SKM-1 (cell line): Measurements from ENCODE around the gene MAB21L4.

Experiments
- DNase-seq: peaks from one replicate; lab custom pipeline; 2025; ENCODE audit not compliant: unreplicated experiment; lab: John Stamatoyannopoulos, UW

MAB21L4 gene

DNA sequence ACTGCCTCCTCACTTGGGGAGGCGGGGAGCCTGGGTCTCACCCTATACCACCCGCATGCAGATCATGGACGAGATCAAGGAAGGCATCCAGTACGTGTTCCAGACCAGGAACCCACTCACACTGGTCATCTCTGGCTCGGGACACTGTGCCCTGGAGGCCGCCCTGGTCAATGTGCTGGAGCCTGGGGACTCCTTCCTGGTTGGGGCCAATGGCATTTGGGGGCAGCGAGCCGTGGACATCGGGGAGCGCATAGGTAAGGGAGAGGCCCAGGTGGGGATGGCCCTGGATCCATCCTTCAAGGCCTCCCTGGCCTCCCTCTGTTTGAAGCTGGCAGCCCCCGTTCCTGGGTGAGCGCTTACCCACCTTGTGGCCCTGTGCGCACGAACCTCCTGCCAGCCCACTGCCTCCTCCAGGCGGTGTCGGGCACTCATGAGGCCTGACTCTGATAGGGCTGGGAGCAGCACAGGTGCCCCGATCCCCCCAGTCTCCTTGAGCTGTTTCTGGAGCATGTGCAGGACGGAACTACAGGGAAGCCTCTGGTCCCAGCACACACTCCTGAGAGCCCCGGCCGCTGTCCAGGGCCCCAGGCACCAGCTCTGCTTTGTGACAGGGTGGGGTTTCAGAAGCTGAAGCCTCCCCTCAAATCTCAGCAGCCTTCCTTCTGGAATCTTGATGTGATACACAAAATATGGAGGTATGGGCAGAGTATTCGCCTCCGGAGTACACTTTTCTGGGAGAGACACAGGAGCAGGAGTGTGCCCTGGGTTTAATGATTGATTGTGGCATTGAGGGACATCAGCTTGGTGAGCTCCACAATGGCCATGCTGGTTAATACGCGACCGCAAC, 26.6 kb downstream of the MAB21L4 start:
- no peak for DNase-seq

DNA sequence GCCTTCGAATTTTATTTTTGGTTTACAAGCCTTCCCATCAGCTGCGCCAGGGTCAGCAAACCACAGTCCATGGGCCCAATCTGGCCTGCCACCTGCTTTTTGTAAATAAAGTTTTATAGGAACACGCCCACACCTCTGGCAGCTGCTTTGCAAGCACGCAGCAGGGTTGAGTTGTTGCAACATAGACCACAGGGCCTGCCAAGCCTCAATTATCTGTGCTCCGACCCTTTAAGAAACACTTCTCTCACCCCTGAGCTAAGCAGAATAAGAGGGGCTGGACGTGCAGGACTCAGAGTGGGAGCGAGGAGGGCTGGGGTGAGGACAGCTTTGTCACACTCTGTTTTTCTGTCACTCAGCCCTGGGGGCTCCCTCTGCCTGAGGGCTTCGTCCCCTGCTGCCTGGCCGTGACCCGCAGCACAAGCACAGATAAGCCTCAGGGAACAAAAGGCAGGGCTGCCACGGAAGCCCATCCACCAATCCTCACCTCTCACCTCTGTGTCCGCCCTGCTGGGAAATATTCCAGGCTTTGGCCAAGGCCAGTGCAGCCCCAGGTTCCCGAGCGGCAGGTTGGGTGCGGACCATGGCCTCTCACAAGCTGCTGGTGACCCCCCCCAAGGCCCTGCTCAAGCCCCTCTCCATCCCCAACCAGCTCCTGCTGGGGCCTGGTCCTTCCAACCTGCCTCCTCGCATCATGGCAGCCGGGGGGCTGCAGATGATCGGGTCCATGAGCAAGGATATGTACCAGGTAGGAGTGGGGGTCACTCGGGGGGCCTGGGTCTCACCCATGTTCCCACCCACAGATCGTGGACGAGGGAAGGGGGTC, 27.5 kb downstream of the MAB21L4 start, which contains the start of gene AGXT:
Gene AGXT, plus strand, starts transcription at position 539 of the 823 bp plus-strand sequence. Its CDS starts 42 bp downstream, at position 581.
- no peak for DNase-seq

DNA sequence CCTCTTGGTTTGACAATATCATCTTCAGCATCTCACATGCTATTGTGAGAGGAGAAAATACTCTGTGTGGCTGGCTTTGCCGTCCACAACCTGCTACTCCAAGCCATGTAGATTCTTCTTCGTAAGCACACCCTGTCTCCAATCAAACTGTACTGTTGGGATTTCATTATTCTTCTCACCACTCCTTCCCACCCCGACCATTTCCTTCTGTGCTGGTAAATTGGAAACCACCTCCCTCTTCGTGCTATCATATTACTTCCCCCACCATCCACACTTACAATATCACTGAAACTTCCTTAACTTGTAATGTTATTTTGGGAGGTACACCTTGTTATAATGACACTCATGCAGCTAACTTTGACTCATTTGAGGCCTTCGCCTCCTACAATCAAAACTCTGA, 30.6 kb downstream of the MAB21L4 start:
- DNase-seq: no peak

DNA sequence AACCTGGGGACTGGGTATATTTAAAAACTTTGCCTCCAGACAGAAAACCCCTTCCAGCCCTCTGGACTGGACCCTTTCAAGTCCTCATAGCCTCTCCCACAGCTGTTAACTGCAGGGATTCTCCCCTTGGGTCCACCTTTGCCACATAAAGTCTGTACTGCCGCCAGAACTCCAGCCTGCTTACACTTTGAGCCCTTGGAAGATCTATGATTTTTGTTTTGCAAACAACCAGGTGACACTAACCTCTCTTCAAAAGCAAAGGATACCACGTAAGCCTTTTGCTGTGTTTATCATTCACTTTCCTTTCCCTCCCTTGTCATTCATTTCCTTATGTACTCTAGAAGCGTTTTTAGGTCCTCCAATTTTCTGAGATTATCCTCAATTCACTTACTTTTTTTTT, 31.5 kb downstream of the MAB21L4 start:
- DNase-seq: no peak

DNA sequence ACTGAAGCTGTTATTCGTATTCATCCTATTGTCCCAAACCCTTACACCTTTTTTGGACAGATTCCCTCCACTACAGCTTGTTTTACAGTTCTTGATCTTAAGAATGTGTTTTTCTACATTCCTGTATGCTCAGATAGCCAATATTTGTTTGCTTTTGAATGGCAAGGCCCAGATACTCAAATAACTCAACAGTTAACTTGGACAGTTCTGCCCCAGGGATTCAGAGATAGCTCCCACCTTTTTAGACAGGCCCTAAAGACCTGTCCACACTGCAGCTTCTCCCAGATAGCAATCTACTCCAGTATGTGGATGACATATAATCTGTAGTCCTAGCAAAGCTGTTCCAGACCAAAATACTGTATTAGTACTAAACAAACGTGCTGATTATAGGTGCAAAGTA, 34.4 kb downstream of the MAB21L4 start:
- no peak for DNase-seq

DNA sequence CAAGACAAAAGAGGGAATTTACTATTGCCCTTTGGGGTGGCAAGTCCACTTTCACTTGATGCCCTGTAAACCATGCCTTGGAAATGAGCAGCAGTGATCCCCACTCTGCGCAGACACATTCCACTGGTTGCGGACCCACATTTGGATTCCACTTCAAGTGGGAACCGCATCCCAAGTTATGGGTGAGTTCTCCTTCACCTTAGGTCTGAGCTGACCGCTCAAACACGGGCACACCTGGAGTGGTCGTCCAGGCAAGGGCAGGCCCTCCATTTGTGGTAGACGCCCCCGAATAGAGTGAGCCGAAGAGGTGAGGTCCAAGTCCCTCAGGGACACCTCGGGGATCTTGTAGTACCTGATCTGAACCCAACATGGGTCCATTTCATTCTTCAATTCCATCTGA, 37.1 kb downstream of the MAB21L4 start:
- no peak for DNase-seq

DNA sequence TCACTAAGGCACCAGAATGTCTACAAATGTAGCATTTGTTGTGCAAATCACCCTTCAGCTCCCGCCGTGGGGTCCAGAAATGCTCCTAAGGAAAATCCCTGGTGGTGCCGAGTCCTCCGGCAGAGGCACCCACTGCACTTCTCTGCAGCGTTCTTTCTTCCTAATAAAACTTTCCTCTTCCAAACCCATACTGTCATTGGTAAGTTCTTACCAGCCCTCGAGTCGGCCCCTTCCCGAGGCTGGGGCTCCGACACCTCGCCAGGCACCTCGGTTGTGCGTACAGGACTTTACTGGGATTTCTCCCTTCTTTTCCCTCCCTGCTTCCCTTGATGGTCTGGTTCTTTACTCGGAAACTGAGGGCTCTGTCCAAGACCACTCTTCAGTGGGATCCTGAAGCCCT, 37.6 kb downstream of the MAB21L4 start:
- no peak for DNase-seq

DNA sequence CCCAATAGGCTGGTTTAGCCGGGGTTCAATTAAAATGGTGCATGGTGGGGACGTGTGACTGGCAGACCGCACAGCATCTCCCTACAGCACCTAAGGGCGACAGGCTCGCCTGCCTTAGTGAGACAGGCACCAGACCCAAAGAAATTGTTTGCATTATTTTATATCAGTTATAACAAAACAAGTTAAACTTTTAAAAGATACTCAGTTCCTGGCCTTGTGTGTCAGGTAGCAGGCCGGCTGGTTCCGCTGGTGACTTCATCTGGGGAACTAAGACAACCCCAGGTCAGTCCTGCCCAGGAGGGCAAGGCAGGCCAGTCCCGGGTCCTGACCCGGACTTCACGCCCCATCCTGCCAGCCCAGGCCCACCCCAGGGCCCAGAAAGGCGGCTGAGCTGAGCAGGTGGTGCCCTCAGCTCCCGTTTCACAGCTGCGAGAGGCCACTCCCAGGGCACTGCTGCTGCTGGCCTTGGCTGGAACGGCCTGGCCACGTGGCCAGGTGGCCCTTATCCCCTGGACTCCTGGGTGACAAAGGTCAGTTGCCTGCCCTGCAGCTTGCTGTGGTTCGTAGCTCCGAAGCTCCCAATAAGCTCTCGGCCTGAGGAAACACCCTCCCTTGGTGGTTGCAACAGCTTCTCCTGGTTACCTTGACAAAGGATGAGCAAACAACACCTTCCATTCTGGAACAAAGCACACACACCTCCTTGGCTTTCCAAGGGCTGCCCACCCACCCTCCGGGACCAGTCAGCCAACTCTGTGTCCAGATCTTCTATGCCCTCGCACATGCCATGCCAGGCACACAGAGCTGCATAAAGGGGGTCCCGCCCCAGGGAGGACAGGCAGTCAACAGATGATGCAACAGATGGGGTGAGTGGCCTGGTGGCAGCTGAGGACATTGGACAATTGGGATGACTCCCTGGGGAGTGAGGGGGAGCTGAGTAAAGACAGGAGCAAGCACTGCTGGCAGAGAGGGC, 38.6 kb downstream of the MAB21L4 start:
- no peak for DNase-seq

DNA sequence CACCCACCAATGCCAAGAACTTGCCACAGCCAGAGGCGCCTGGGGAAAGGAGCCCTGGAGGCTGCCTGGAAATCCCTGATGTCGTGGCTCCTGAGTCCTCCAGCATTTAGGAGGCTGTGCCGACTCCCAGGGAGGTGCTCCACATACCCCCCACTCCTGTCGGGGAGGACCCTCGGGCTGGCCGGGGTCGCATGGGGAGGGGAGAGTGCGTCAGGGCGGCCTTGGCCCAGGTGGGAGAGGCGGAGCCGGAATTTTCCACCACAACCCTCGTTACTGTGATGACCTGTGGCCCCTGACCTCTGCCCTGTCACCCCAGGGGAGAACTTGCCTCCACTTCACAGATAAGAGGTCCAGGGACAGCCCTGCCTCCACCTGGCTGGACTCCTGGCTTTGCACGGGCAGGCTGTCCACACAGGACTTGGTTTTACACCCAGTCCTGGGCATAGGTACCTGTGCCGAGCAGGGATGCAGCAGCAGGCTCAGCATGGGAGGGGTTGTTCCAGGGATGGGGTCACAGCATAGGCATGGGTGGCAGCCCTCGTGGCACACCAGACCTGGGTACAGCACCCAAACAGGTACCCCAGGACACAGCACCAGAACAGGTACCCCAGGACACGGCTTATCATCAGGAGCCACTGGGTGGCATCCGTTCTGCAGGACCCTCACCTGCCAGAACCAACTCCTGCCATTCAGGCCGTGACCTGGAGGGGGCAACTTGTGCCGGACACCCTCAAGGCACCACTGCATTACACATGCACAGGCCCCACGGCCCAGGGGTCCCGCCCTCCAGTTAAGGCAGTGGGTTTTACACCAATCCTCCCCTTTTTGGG, 39.6 kb downstream of the MAB21L4 start:
- no peak for DNase-seq

DNA sequence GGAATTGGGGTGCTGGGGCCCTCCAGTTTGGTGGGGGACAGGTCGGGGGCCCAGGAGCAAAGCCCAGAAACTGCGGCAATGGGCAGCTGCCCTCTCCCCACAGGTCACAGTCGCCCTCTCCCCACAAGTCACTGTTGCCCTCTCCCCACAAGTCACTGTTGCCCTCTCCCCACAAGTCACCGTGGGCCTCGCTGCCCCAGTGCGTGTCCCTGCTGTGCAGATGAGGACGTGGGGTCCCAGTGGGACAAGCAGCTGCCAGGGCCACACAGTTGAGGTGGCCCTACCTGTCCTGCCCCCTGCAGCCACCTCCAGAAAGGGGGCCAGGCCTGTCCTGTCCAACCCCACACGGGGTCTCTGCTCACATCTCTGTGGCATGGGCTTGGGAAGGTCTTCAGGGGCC, 40.3 kb downstream of the MAB21L4 start:
- DNase-seq: no peak

DNA sequence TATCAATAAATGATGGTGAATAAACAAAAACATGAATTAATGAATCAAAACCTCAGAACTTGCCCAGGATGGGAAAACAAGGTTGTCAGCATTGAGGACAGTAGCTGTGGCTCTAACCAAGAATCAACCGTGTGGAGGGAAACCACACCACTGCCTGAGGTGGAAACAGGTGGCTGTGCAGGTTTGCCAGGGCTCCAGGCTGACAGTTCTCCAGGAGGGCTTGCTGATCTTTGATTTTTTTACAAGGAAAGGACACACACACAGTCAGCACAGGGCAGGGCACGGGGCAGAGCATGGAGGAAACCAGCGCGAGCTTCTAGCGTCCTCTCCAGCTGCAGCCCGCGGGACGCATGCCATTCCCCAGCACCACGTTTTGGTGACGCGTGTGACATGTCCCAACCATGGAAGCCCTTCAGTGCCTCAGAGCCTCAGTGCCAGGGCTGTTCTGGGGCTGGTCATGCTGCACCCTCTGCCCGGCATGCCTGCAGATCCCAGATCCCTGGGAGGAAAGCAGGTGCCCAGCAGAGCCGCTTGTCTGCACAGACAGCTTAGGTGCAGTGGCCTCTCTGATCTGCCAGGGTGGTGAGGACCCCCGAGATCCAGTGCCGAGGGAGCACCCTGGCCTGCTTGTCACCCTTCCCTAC, 43.2 kb downstream of the MAB21L4 start:
- DNase-seq: no peak

DNA sequence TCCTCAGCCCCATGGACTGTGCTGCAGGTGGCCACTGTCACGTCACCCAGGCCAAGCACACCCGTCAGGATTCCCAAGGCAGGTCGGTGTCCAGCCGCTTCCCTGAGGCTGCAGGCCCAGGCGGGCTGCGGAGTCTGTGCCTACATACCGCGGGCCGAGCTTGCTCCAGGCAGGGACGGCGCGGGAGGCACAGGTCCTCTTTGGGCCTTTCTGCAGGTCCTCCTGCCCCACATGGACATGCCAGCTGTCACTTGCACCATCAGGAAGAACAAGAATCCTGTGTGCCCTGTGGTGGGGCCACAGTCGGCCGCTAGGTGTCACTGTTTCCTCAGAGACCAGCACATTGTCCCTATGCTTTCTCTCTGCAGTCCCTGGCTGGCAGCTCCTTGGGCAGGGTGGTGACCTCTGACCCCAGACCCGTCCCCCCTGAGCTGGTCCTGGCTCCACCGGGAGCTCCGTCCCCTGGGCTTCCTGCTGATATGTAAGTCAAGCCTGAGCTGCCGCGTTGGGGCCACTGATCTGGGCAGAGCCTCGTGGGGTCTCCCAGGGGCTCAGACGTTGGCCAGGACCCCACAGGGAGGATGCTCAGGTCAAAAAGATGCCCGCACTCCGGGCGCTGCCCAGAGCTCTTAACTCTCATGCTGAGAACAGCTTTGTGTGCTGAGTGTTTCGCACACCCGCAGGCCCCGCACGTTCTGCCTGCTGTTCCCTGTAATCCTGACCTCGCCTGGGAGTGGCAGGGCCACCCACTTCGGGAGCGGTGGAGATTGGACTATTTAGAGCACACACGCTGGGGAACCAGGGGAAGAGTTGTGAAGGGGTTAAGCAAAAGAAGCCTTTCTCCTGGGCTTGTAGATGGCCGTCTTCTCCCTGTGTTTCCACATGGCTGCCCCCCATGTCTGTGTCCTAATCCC, 44.6 kb downstream of the MAB21L4 start:
- peak; percentile 18 for DNase-seq

DNA sequence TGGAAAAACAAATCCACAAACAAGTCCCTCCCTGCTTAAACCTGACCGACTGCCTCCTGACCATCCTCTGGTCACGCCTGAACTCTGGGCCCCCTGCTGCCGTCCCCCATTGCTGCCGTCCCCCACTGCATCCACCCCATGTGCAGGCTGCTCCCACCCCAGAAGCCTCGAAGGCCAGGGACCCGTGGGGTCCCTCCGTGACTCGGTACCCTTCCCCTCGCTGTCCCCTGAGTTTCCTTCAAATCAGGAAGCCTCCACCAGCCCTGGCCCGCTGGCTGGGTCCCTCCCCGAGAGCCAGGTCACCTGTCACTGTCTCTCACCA, 45.2 kb downstream of the MAB21L4 start:
- DNase-seq: no peak

DNA sequence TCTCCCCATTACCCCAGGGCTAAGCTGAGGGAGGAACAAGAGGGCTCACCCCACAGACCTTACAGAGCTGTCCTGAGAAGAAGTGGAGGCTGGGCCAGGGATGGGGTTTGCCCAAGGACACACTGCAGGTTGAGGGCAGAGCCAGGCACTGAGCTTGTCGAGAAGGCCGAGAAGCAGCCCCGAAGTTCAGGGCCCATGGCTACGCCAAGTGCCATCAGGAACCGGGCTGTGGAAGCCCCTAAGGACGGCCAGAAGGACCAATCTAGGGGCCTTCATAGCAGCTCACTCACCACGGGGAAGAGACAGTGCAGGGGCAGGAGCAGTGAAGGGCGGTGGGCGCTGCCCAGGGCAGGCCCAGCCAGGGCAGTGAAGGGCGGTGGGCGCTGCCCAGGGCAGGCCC, 45.9 kb downstream of the MAB21L4 start:
- no peak for DNase-seq

DNA sequence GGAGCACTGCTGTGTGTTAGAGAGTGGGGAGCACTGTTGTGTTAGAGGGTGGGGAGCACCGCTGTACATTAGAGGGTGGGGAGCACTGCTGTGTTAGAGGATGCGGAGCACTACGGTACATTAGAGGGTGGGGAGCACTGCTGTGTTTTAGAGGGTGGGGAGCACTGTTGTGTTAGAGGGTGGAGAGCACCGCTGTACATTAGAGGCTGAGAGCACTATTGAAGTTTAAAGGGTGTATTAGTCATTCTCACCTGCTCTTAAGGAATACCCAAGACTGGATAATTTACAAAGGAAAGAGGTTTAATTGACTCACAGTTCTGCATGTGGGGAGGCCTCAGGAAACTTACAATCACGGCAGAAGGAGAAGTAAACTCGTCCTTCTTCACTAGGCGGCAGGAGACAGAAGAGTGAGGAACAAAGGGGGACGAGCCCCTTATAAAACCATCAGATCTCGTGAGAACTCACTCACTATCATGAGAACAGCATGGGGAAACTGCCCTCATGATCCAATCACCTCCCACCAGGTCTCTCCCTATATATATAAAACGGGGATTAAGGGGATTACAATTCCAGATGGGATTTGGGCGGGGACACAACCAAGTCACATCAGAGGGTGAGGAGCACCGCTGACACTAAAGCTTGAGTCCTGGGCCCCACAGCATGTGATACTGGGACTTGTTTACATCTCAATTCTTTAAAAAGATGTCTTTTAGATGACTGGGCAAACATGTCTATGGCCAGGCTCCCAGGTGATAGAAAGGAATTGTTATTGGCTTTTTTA, 46.9 kb downstream of the MAB21L4 start:
- DNase-seq: no peak

DNA sequence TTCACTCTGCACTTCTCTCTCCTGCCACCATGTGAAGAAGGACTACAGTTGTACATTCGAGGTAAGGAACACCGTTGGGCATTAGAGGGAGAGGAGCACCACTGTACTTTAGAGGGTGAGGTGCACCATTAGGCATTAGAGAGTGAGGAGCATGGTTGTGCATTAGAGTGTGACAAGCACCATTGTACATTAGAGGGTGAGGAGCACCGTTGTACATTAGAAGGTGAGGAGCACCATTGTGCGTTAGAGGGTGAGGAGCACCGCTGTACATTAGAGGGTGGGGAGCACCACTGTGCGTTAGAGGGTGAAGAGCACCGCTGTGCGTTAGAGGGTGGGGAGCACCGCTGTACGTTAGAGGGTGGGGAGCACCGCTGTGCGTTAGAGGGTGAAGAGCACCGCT, 48.1 kb downstream of the MAB21L4 start:
- DNase-seq: no peak

DNA sequence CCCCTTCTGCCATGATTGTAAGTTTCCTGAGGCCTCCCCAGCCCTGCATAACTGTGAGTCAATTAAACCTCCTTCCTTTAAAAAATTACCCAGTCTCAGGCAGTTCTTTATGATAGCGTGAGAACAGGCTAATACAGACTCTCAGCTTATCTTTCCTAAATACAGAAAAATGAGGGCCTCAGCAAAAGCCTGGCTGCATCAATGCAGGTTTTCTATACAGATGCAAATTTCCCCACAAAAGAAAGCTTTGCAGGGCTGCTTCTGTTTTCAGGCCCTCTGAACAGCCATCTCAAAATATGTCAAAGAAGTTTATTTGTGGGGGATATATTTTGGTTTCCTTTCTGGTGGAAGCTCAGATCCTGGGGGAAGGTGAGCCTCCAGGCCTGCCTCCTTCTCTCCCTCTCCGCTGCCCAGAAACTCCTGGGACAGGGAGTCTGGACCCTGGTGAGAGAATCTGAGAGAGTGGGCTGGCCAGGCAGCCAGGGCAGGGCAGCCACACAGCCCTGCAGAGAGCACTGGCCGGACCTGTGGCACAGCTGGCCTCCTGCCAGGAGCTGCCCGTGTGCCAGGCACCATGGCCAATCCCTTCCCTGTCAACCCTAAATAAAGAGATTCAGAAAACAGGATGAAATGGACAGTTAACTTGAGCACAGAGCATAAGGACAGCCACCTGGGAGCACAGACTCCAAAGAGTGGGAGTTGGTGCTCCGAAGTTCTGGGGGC, 48.9 kb downstream of the MAB21L4 start:
- DNase-seq: no peak
